ENCODE measurements around the gene IL16.

Gene IL16

DNA sequence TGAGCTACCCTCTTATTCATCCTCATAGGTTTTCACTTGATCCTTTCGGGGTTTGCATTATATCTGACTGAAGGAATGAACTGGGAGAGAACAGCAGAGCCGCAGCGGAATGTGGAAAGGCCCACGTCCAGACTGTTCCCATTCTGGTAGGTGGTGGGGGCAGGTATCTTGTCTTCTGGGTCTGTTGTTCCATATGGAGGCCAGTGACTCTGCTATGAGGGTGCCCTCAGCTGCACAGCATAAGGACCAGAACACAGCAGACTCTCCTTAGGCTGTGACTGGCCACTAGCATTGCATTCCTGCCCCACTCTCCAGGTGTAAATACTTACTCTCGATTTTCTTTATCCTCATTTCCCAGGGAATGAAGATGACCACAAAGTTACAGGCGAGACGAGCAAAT, 165.2 kb downstream of the IL16 start:
- Mint-ChIP-seq H3K36me3 (peaks cover 10% of the 10 kb centered on the region), H3K27ac (no peak overlapping the region), H3K4me1 (ENCODE audit: low read depth) (no peaks in the 10 kb centered on the region), H3K4me3 (no peak overlapping the region), H3K27me3 (no peaks in the 10 kb centered on the region), H3K9me3 (ENCODE audit: low read depth) (no peaks in the 10 kb centered on the region)

DNA sequence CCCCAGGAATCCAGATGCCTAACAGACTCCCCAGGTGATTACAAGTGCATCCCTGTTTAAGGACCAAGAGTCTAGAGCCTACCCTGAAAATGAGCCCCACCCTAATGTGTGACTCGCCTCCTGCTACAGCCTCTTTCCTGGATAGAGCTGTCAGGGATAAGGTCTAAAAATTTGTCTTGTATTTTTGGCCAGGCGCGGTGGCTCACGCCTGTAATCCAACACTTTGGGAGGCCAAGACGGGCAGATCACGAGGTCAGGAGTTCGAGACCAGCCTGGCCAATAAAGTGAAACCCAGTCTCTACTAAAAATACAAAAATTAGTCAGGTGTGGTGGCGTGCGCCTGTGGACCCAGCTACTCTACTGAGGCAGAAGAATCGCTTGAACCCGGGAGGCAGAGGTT, 166.1 kb downstream of the IL16 start:
- H3K9me3 Mint-ChIP-seq (ENCODE audit: low read depth): no peaks in the 10 kb centered on the region
- H3K4me3 Mint-ChIP-seq: no peak overlapping the region
- H3K4me1 Mint-ChIP-seq (ENCODE audit: low read depth): no peaks in the 10 kb centered on the region
- H3K36me3 Mint-ChIP-seq: peaks cover 10% of the 10 kb centered on the region
- H3K27ac Mint-ChIP-seq: no peak overlapping the region
- no peaks in the 10 kb centered on the region for H3K27me3 Mint-ChIP-seq

DNA sequence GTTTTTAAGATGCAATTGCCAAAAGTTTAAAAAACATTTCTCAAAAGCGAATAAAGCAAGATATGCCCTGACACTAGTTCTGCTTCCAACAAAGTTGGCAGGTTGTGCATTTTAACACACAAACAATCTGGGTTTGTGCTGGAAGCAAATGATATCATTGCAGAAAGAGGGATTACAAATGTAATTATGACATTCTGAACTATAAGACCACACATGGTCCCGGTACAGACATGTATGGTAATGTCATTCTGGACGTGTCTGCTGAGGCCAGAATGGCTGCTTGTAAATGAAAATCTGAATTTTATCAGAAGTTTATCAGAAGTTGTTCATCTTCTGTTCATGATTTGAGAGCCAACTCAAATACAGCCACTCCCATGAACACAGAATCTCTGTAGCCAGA, 166.6 kb downstream of the IL16 start:
- H3K4me3 Mint-ChIP-seq: no peak overlapping the region
- no peaks in the 10 kb centered on the region for H3K9me3 Mint-ChIP-seq (ENCODE audit: low read depth)
- H3K36me3 Mint-ChIP-seq: peaks cover 12% of the 10 kb centered on the region
- no peak overlapping the region for H3K27ac Mint-ChIP-seq
- H3K4me1 Mint-ChIP-seq (ENCODE audit: low read depth): no peaks in the 10 kb centered on the region
- no peaks in the 10 kb centered on the region for H3K27me3 Mint-ChIP-seq
